Activated naive CD4-positive, alpha-beta T cell treated with anti-CD3 and anti-CD28 coated beads for 36 hours (primary cell): ENCODE data around the gene UGT1A10. TPM values are rescaled to one million over a fixed set of nuclear protein-coding genes. Genes with fewer than 3 reads are reported as not detected.
"Not testable (repeated sequence)": the region's sequence is repeated elsewhere in the genome, so short reads cannot be mapped to it uniquely, and the experiment has no call there.

Source experiments
- CTCF ChIA-PET: fragments of 350-600 bp; sonication (Branson Sonifier 250); formaldehyde crosslinking; loops from one replicate; lab custom pipeline; 2021; ENCODE audit warnings: antibody characterized with exemption; lab: Charles Lee
- DNase-seq: peaks from one replicate; pipeline ENCODE4 v3.0.0-alpha.2; 2020
- H3K27ac Mint-ChIP-seq: one replicate; pipeline ENCODE4 v1.8.0; 2021; ENCODE audit warnings: mild to moderate bottlenecking, mixed read lengths
- H3K27me3 Mint-ChIP-seq: one replicate; pipeline ENCODE4 v1.8.0; 2021; ENCODE audit warnings: low read depth, mixed read lengths
- H3K36me3 Mint-ChIP-seq: one replicate; pipeline ENCODE4 v1.8.0; 2021; ENCODE audit warnings: low read depth, mixed read lengths
- H3K4me1 Mint-ChIP-seq: one replicate; pipeline ENCODE4 v1.8.0; 2021; ENCODE audit warnings: low read depth, mixed read lengths
- H3K4me3 Mint-ChIP-seq: one replicate; pipeline ENCODE4 v1.8.0; 2021; ENCODE audit warnings: mild to moderate bottlenecking, moderate library complexity, mixed read lengths
- H3K9me3 Mint-ChIP-seq: one replicate; pipeline ENCODE4 v1.8.0; 2021; ENCODE audit warnings: mixed read lengths
- intact Hi-C: fragments of 100-400 bp; cut with micrococcal nuclease; formaldehyde crosslinking; loops from one replicate; pipeline ENCODE4 v1.15.1; 2023
- total RNA-seq, 2 experiments: library from RNA; stranded (reverse); gene quantifications; one replicate each; pipeline ENCODE4 v1.2.3, GENCODE V29; 2021

The UGT1A10 gene
- total RNA-seq, 2 experiments from 2014 or later: not detected

- H3K4me1 Mint-ChIP-seq, H3K9me3 Mint-ChIP-seq, CTCF ChIA-PET, intact Hi-C loops, H3K36me3 Mint-ChIP-seq, H3K27ac Mint-ChIP-seq, H3K4me3 Mint-ChIP-seq, DNase-seq, H3K27me3 Mint-ChIP-seq: not testable (repeated sequence)
Measured at GRCh38 chr2:233700842-233701241, 64.6 kb downstream of the UGT1A10 start.

GRCh38 chr2:233702238-233702637 is 66.0 kb downstream of the UGT1A10 start:
- DNase-seq: no peak
- no peaks in the 10 kb centered on the region for H3K36me3 Mint-ChIP-seq
- H3K4me3 Mint-ChIP-seq: no peak overlapping the region
- no peaks in the 10 kb centered on the region for H3K27me3 Mint-ChIP-seq
- H3K9me3 Mint-ChIP-seq: no peaks in the 10 kb centered on the region
- no peak overlapping the region for H3K27ac Mint-ChIP-seq
- CTCF ChIA-PET: no interaction called here
- no peaks in the 10 kb centered on the region for H3K4me1 Mint-ChIP-seq
- intact Hi-C loops: no loop called here

- CTCF ChIA-PET: no interaction called here
- H3K4me3 Mint-ChIP-seq: no peak overlapping the region
- no peak for DNase-seq
- H3K36me3 Mint-ChIP-seq: no peaks in the 10 kb centered on the region
- no peaks in the 10 kb centered on the region for H3K9me3 Mint-ChIP-seq
- H3K27ac Mint-ChIP-seq: no peak overlapping the region
- no peaks in the 10 kb centered on the region for H3K27me3 Mint-ChIP-seq
- H3K4me1 Mint-ChIP-seq: no peaks in the 10 kb centered on the region
- intact Hi-C loops: no loop called here
Measured at GRCh38 chr2:233705911-233706506, 69.8 kb downstream of the UGT1A10 start.

- peaks cover 3% of the 10 kb centered on the region for H3K27me3 Mint-ChIP-seq
- H3K9me3 Mint-ChIP-seq: no peaks in the 10 kb centered on the region
- H3K4me1 Mint-ChIP-seq: no peaks in the 10 kb centered on the region
- H3K4me3 Mint-ChIP-seq: no peak overlapping the region
- intact Hi-C loops: no loop called here
- no peak overlapping the region for H3K27ac Mint-ChIP-seq
- CTCF ChIA-PET: no interaction called here
- DNase-seq: no peak
- no peaks in the 10 kb centered on the region for H3K36me3 Mint-ChIP-seq
Measured at GRCh38 chr2:233706720-233707119, 70.5 kb downstream of the UGT1A10 start.

GRCh38 chr2:233707940-233708644 is 71.8 kb downstream of the UGT1A10 start:
- Mint-ChIP-seq H3K9me3 (no peaks in the 10 kb centered on the region), H3K36me3 (no peaks in the 10 kb centered on the region), H3K27me3 (peaks cover 5% of the 10 kb centered on the region), H3K27ac (no peak overlapping the region), H3K4me3 (no peak overlapping the region), H3K4me1 (no peaks in the 10 kb centered on the region)
- intact Hi-C loops: no loop called here
- no peak for DNase-seq
- CTCF ChIA-PET: no interaction called here

GRCh38 chr2:233708942-233709341 is 72.7 kb downstream of the UGT1A10 start:
- no peak overlapping the region for H3K27ac Mint-ChIP-seq
- H3K27me3 Mint-ChIP-seq: peaks cover 10% of the 10 kb centered on the region
- CTCF ChIA-PET: no interaction called here
- DNase-seq: no peak
- no peaks in the 10 kb centered on the region for H3K9me3 Mint-ChIP-seq
- intact Hi-C loops: no loop called here
- H3K36me3 Mint-ChIP-seq: no peaks in the 10 kb centered on the region
- H3K4me3 Mint-ChIP-seq: no peak overlapping the region
- no peaks in the 10 kb centered on the region for H3K4me1 Mint-ChIP-seq

- H3K4me3 Mint-ChIP-seq: no peak overlapping the region
- no peaks in the 10 kb centered on the region for H3K36me3 Mint-ChIP-seq
- peak; percentile 82 for DNase-seq
- intact Hi-C loops: loop anchor here (1.0 kb wide), 1 partner anchor 307 kb away; no protein-coding TSS in a partner anchor
- H3K27me3 Mint-ChIP-seq: peaks cover 11% of the 10 kb centered on the region
- H3K4me1 Mint-ChIP-seq: no peaks in the 10 kb centered on the region
- CTCF ChIA-PET: interaction anchor here (0.8 to 1.4 kb wide), 11 partner anchors 9 to 807 kb away, joined by 3 to 6 read pairs (median 3); no protein-coding TSS in a partner anchor
- H3K27ac Mint-ChIP-seq: no peak overlapping the region
- no peaks in the 10 kb centered on the region for H3K9me3 Mint-ChIP-seq
Measured at GRCh38 chr2:233711312-233712008, 75.2 kb downstream of the UGT1A10 start.

GRCh38 chr2:233712611-233713261 is 76.5 kb downstream of the UGT1A10 start, which contains the start of gene UGT1A5:
Gene UGT1A5, plus strand, starts transcription at chr2:233712907. Its CDS starts 85 bp downstream, at chr2:233712992.
- no peaks in the 10 kb centered on the region for H3K4me1 Mint-ChIP-seq
- H3K27me3 Mint-ChIP-seq: peaks cover 11% of the 10 kb centered on the region
- CTCF ChIA-PET: interaction anchor here (0.7 to 1.3 kb wide), 3 partner anchors 144 to 808 kb away, joined by 3 to 4 read pairs (median 3); no protein-coding TSS in a partner anchor
- H3K4me3 Mint-ChIP-seq: no peak within 1 kb of the TSS
- intact Hi-C loops: no loop called here
- DNase-seq: no peak
- no peak within 1 kb of the TSS for H3K27ac Mint-ChIP-seq
- H3K9me3 Mint-ChIP-seq: no peaks in the 10 kb centered on the region
- no peaks in the 10 kb centered on the region for H3K36me3 Mint-ChIP-seq

GRCh38 chr2:233713262-233713615 is 77.0 kb downstream of the UGT1A10 start:
- Mint-ChIP-seq H3K27me3 (peaks cover 12% of the 10 kb centered on the region), H3K4me1 (no peaks in the 10 kb centered on the region), H3K36me3 (no peaks in the 10 kb centered on the region), H3K4me3 (no peak overlapping the region), H3K27ac (no peak overlapping the region), H3K9me3 (no peaks in the 10 kb centered on the region)
- intact Hi-C loops: no loop called here
- CTCF ChIA-PET: no interaction called here
- no peak for DNase-seq

- no peak overlapping the region for H3K27ac Mint-ChIP-seq
- no peak overlapping the region for H3K4me3 Mint-ChIP-seq
- no peaks in the 10 kb centered on the region for H3K4me1 Mint-ChIP-seq
- DNase-seq: no peak
- CTCF ChIA-PET: no interaction called here
- intact Hi-C loops: no loop called here
- H3K36me3 Mint-ChIP-seq: no peaks in the 10 kb centered on the region
- peaks cover 15% of the 10 kb centered on the region for H3K27me3 Mint-ChIP-seq
- H3K9me3 Mint-ChIP-seq: no peaks in the 10 kb centered on the region
Measured at GRCh38 chr2:233714121-233714520, 77.9 kb downstream of the UGT1A10 start.

GRCh38 chr2:233718552-233718951 is 82.3 kb downstream of the UGT1A10 start, which contains the start of gene UGT1A4:
Gene UGT1A4, plus strand, starts transcription at chr2:233718736. Its CDS starts 85 bp downstream, at chr2:233718821.
- CTCF ChIA-PET: no interaction called here
- no peaks in the 10 kb centered on the region for H3K9me3 Mint-ChIP-seq
- no peak within 1 kb of the TSS for H3K27ac Mint-ChIP-seq
- DNase-seq: no peak
- intact Hi-C loops: no loop called here
- H3K4me1 Mint-ChIP-seq: no peaks in the 10 kb centered on the region
- peaks cover 15% of the 10 kb centered on the region for H3K27me3 Mint-ChIP-seq
- H3K4me3 Mint-ChIP-seq: no peak within 1 kb of the TSS
- no peaks in the 10 kb centered on the region for H3K36me3 Mint-ChIP-seq

- intact Hi-C loops: no loop called here
- CTCF ChIA-PET: no interaction called here
- Mint-ChIP-seq H3K36me3 (no peaks in the 10 kb centered on the region), H3K27ac (no peak within 1 kb of the TSS), H3K27me3 (peaks cover 6% of the 10 kb centered on the region), H3K4me3 (no peak within 1 kb of the TSS), H3K9me3 (no peaks in the 10 kb centered on the region), H3K4me1 (no peaks in the 10 kb centered on the region)
- DNase-seq: no peak
Measured at GRCh38 chr2:233728723-233729301, 92.6 kb downstream of the UGT1A10 start, which contains the start of gene UGT1A3. Gene UGT1A3, plus strand, starts transcription at chr2:233729042. Its CDS starts 85 bp downstream, at chr2:233729127.
